Heart right ventricle (tissue), 16 donors: ENCODE measurements around the gene ITIH5. TPM values are rescaled to one million over a fixed set of nuclear protein-coding genes. Genes with fewer than 3 reads are reported as not detected.

Experiments used
- ATAC-seq, 8 donors: fragments of 200-7000 bp; cut with Tn5 transposase; one replicate each; pipeline ENCODE4 v1.9.1; 2020; ENCODE audit warnings: mild to moderate bottlenecking in 8 of 8, moderate library complexity in 8 of 8, moderate number of reproducible peaks in 1 of 8
- DNase-seq, 2 donors: peaks; one replicate each; pipeline ENCODE4 v3.0.0-alpha.2; 2020
- H3K27ac ChIP-seq, 10 donors: fragments of 200-600 bp; sonication (generic) in 2 of 10; one replicate each; pipeline versions ENCODE4 v1.5.0 to v1.8.0; 2020 to 2022; ENCODE audit warnings: mild to moderate bottlenecking in 3 of 10
- H3K27me3 ChIP-seq, 7 donors: fragments of 200-600 bp; one replicate each; pipeline ENCODE4 v1.8.0; 2021 to 2022; ENCODE audit warnings: mild to moderate bottlenecking in 2 of 7
- H3K36me3 ChIP-seq, 9 donors: fragments of 200-600 bp; sonication (generic) in 1 of 9; one replicate each; pipeline versions ENCODE4 v1.5.0 to v1.8.0; 2020 to 2022; ENCODE audit warnings: mild to moderate bottlenecking in 2 of 9
- H3K4me1 ChIP-seq, 9 donors: fragments of 200-600 bp; sonication (generic) in 1 of 9; one replicate each; pipeline versions ENCODE4 v1.5.0 to v1.8.0; 2020 to 2022; ENCODE audit warnings: mild to moderate bottlenecking in 4 of 9
- H3K4me3 ChIP-seq, 10 donors: fragments of 200-600 bp; sonication (generic) in 2 of 10; one replicate each; pipeline versions ENCODE4 v1.5.0 to v1.8.0; 2020 to 2022; ENCODE audit warnings: mild to moderate bottlenecking in 7 of 10, moderate library complexity in 2 of 10
- H3K9me3 ChIP-seq, 11 donors: fragments of 200-600 bp in 10 of 11; sonication (generic) in 2 of 11; one replicate each; pipeline versions ENCODE4 v1.5.0 to v1.8.0; 2013 to 2022; ENCODE audit warnings: mild to moderate bottlenecking in 2 of 11, control low read depth in 1 of 11, moderate library complexity in 1 of 11
- WGBS, 2 donors: extraction: QIAGEN DNeasy Blood & Tissue Kit; methylation state at CpG; one replicate each; pipeline ENCODE4 v1.1.7; 2013; ENCODE audit warnings: inconsistent platforms in 1 of 2; 5-methylcytosine and 5-hydroxymethylcytosine counted together
- intact Hi-C, 10 donors: fragments of 100-400 bp; cut with DNase I; formaldehyde crosslinking; loops; one replicate each; pipeline versions ENCODE4 v1.11.1 to v1.14.2; 2022
- polyA plus RNA-seq, 2 donors: library from polyadenylated mRNA; stranded (reverse); fragments of 200-250 nt; gene quantifications; one replicate each; pipeline ENCODE4 v1.2.3, GENCODE V29; 2013
- total RNA-seq, 10 donors: library from RNA; stranded (reverse); fragmentation: NEBNext Ultra II Directional in 3 of 10; extraction: Animal tissue kit (Norgen Biotek cat#: 25700) in 3 of 10; gene quantifications; one replicate each; pipeline versions ENCODE4 v1.2.1 to v1.2.4, GENCODE V29; 2021 to 2023
- TF ChIP-seq, protein P1 (sequence below), 9 donors: fragments of 200-600 bp; sonication (generic) in 2 of 9; IDR thresholded peaks; one replicate each; pipeline versions ENCODE4 v1.5.0 to v1.8.0; 2021 to 2022; ENCODE audit warnings: antibody characterized with exemption in 9 of 9, mild to moderate bottlenecking in 5 of 9, moderate library complexity in 1 of 9
- donor health status: Arrhythmogenic right ventricular cardiomyopathy.
- donor health status: ischemic (EF 13 %, LVEDD 7.1; RV severe dilation, severe dysfunction).
- donor health status: healthy with polysubstance abuse.
- donor health status: DM: no; HTN: yes; CAD: no.
- donor health status: DM: no; HTN: no; CAD: no.
- donor health status: ischemic (EF 25% LVEDD 6.9; RV normal size, moderate dysfunction).
- donor health status: ischemic (EF 25% LVEDD 5.7; RV mildly dilated, moderate dysfunction).
- donor health status: healthy.
- donor health status: DM: yes; HTN: yes; CAD: no.
- donor health status: Ischemic cardiomyopathy.
- donor health status: ischemic (EF 35%, LVEDD 5.7; RV mildly dilated, moderate dysfunction).
- donor health status: nonischemic (EF 11% LVEDD 7.7; RV severe dilation, severe dysfunction).
- donor health status: DM: yes; HTN: yes; CAD: no.
- donor health status: PGD.
- donor health status: ischemic (EF 29% LVEDD 5.4; RV normal size, mild dysfunction).
- donor health status: nonischemic (EF 23%, LVEDD 6.1; RV moderate dilation, normal function).

ITIH5 gene
- total and polyA plus RNA-seq, 12 donors, result 2.8 to 21.3 (median 12.2) TPM

DNA sequence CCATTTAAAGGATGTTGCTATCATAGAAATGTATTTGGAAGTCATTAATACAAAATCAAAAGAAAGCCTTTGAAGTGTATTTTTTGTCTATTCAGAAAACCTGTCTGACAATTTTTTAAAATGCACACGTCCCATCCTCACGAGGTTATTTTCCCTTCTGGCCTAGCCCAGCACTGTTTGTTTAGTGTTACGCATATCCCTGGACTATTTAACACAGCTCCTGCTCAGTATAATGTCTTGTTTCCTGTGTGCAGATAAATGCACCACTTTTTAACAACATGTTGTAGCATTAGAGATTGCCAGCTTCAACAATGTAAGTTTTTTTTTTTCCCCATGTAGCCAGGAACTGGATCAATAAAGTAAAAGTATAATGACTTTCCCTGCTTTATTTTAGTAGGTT, 153.3 kb downstream of the ITIH5 start:
- ATAC-seq (no peak), DNase-seq (no peak)
- Histone ChIP-seq H3K4me3 (no peak overlapping the region), H3K27me3 (peaks cover 0 to 15% (median 7%) of the 10 kb centered on the region in 7 donors), H3K27ac (no peak overlapping the region), H3K9me3 (peaks cover 0 to 19% (median 2%) of the 10 kb centered on the region in 11 donors), H3K4me1 (peaks cover 0 to 11% (median 0%) of the 10 kb centered on the region in 9 donors), H3K36me3 (no peaks in the 10 kb centered on the region)
- TF ChIP-seq, protein P1, sequence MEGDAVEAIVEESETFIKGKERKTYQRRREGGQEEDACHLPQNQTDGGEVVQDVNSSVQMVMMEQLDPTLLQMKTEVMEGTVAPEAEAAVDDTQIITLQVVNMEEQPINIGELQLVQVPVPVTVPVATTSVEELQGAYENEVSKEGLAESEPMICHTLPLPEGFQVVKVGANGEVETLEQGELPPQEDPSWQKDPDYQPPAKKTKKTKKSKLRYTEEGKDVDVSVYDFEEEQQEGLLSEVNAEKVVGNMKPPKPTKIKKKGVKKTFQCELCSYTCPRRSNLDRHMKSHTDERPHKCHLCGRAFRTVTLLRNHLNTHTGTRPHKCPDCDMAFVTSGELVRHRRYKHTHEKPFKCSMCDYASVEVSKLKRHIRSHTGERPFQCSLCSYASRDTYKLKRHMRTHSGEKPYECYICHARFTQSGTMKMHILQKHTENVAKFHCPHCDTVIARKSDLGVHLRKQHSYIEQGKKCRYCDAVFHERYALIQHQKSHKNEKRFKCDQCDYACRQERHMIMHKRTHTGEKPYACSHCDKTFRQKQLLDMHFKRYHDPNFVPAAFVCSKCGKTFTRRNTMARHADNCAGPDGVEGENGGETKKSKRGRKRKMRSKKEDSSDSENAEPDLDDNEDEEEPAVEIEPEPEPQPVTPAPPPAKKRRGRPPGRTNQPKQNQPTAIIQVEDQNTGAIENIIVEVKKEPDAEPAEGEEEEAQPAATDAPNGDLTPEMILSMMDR (IDR thresholded peaks at IDR 0.05), result no peak
- 70 to 80% methylated on average over 3 of the region's 3 CpGs for WGBS, 2 donors
- intact Hi-C loops, result no loop called here

DNA sequence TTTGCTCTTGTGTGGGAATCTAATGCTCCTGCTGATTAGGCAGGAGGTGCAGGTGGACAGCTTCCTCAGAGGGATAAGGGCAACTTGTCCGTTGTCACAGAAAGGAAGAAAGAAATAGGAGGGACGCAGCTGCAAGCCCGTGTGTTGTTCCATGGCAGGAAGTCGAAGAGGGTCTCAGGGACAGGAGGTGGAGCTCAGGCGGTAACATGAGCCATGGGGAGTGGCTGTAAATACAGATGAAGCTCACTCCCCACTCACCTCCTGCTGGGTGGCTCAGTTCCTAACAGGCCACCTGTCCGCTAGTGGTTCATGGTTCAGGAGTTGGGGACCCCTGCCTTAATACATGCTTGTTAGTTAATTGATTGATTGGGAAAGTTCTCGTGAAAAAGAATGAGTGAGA, 154.3 kb downstream of the ITIH5 start:
- H3K9me3 ChIP-seq, result peaks cover 0 to 19% (median 2%) of the 10 kb centered on the region in 11 donors
- intact Hi-C loops, result no loop called here
- no peak for ATAC-seq

DNA sequence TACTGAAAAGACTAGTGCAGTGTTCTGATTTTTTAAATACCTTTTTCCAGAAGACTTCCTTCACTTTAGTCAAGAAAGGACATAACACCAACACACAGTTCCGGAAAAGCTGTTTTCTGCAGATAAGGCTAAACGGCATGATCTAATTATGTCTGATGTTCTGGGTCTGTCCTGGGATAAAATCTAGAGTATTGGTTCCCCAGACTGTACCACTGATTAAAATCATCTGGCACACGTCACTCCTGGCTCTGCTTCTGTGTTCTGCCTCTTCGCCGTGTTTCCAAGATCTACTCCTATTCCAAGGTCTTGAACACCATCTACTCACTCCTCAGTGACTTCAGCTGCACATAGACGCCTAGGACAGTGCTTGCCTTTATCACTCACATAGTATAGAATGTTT, 155.2 kb downstream of the ITIH5 start:
- intact Hi-C loops, result no loop called here
- H3K4me3 ChIP-seq, result no peak overlapping the region
- H3K9me3 ChIP-seq, result peaks cover 0 to 19% (median 2%) of the 10 kb centered on the region in 11 donors
- peaks cover 0 to 6% (median 0%) of the 10 kb centered on the region in 9 donors for H3K4me1 ChIP-seq
- no peaks in the 10 kb centered on the region for H3K36me3 ChIP-seq
- no peak overlapping the region for H3K27ac ChIP-seq
- peaks cover 0 to 7% (median 3%) of the 10 kb centered on the region in 7 donors for H3K27me3 ChIP-seq
- TF ChIP-seq, protein P1 (IDR thresholded peaks at IDR 0.05), result no peak
- WGBS, 2 donors, result 53 to 57% methylated on average over 6 of the region's 6 CpGs
- ATAC-seq, result peak in 4 of 8 donors; percentile 54 to 64 (median 62)
- DNase-seq, result no peak

More for the DNA sequence above, 154.3 kb downstream of the ITIH5 start:
- TF ChIP-seq, protein P1 (IDR thresholded peaks at IDR 0.05), result no peak
- 70 to 77% methylated on average over 7 of the region's 7 CpGs for WGBS, 2 donors
- Histone ChIP-seq H3K27ac (no peak overlapping the region), H3K36me3 (no peaks in the 10 kb centered on the region), H3K4me1 (peaks cover 0 to 6% (median 0%) of the 10 kb centered on the region in 9 donors), H3K4me3 (no peak overlapping the region), H3K27me3 (peaks cover 0 to 13% (median 3%) of the 10 kb centered on the region in 7 donors)
- no peak for DNase-seq

Other genes starting within 250 kb of the ITIH5 start
- gene ITIH2, start 36.4 kb upstream of the ITIH5 start, total RNA-seq, result not detected
- not detected for gene ITIH2, start 36.4 kb upstream of the ITIH5 start, polyA plus RNA-seq
- gene KIN, start 121.0 kb upstream of the ITIH5 start, total RNA-seq, result 1 to 10 TPM; 5.4 to 8.5 (median 6.9) TPM
- gene KIN, start 121.0 kb upstream of the ITIH5 start, polyA plus RNA-seq, result 10 to 100 TPM in 1 of 2 donors, 1 to 10 TPM in 1; 7.1 to 13.3 TPM
- 100 to 1,000 TPM; 565 to 909 (median 770) TPM for gene ATP5F1C, start 121.2 kb upstream of the ITIH5 start, total RNA-seq
- 1,000 to 10,000 TPM in 1 of 2 donors, 100 to 1,000 TPM in 1; 561 to 1,131 TPM for gene ATP5F1C, start 121.2 kb upstream of the ITIH5 start, polyA plus RNA-seq
- gene TAF3, start 151.5 kb upstream of the ITIH5 start, total RNA-seq, result 10 to 100 TPM in 8 of 10 donors, 1 to 10 TPM in 2; 9.9 to 14.9 (median 11.2) TPM
- gene TAF3, start 151.5 kb upstream of the ITIH5 start, polyA plus RNA-seq, result 1 to 10 TPM; 3.6 to 6.4 TPM